HG03469 (cell line): ENCODE measurements around the gene ARRB2.

Experiments
- ATAC-seq: cut with Tn5 transposase; IDR thresholded peaks from one replicate; pipeline ENCODE4 v1.9.1; 2021; ENCODE audit warnings: mild to moderate bottlenecking, moderate library complexity, moderate number of reproducible peaks; ENCODE audit not compliant: unreplicated experiment

The ARRB2 gene

GRCh38 chr17:4748686-4749085 is 38.3 kb downstream of the ARRB2 start:
- no peak for ATAC-seq

- no peak for ATAC-seq
These were observed 40.2 kb downstream of the ARRB2 start for GRCh38 chr17:4750606-4751005.

GRCh38 chr17:4751932-4752331 is 41.5 kb downstream of the ARRB2 start:
- no peak for ATAC-seq

GRCh38 chr17:4753392-4753791 is 43.0 kb downstream of the ARRB2 start:
- no peak for ATAC-seq

- ATAC-seq: no peak
These were observed 49.4 kb downstream of the ARRB2 start for GRCh38 chr17:4759776-4760236.

GRCh38 chr17:4764595-4764994 is 54.2 kb downstream of the ARRB2 start:
- ATAC-seq: no peak

GRCh38 chr17:4766201-4766600 is 55.8 kb downstream of the ARRB2 start:
- no peak for ATAC-seq

GRCh38 chr17:4766723-4767122 is 56.3 kb downstream of the ARRB2 start:
- no peak for ATAC-seq

- ATAC-seq: no peak
These were observed 57.9 kb downstream of the ARRB2 start for GRCh38 chr17:4768298-4768697.

- no peak for ATAC-seq
These were observed 59.2 kb downstream of the ARRB2 start for GRCh38 chr17:4769628-4770027.
